Gastrocnemius medialis (tissue), 4 donors: ENCODE data around the gene TLR9.

ENCODE experiments used
- CTCF ChIP-seq, 5 experiments: fragments of 450-650 bp in 3 of 5; fragments of 200-600 bp in 2 of 5; sonication (generic) in 2 of 5; IDR thresholded peaks in 4 of 5; conservative IDR thresholded peaks in 1 of 5; 1 replicate in 4 of 5; 2 replicates in 1 of 5; pipeline ENCODE4 v1.5.1; 2016 to 2019; ENCODE audit warnings: antibody characterized with exemption in 5 of 5, mild to moderate bottlenecking in 3 of 5, moderate library complexity in 3 of 5
- POLR2A ChIP-seq, 2 donors: fragments of 450-650 bp; IDR thresholded peaks; one replicate each; pipeline ENCODE4 v1.6.1; 2017; ENCODE audit warnings: antibody characterized with exemption in 2 of 2, mild to moderate bottlenecking in 2 of 2, moderate library complexity in 2 of 2

- TF ChIP-seq CTCF (IDR thresholded peaks at IDR 0.05 in 4 of 5, conservative IDR thresholded peaks at IDR 0.05 in 1 of 5), result no peak
- TF ChIP-seq POLR2A (IDR thresholded peaks at IDR 0.05), result no peak
Observed at GRCh38 chr3:52211268-52211891, 14.1 kb downstream of the TLR9 start.
